Cerebellar nuclear complex (tissue), 1 donor: Measurements from ENCODE around the gene MGAT4A.

Experiments
- DNase-seq, 2 experiments: peaks; one replicate each; lab custom pipeline; 2025; lab: John Stamatoyannopoulos, UW

Gene MGAT4A

DNA sequence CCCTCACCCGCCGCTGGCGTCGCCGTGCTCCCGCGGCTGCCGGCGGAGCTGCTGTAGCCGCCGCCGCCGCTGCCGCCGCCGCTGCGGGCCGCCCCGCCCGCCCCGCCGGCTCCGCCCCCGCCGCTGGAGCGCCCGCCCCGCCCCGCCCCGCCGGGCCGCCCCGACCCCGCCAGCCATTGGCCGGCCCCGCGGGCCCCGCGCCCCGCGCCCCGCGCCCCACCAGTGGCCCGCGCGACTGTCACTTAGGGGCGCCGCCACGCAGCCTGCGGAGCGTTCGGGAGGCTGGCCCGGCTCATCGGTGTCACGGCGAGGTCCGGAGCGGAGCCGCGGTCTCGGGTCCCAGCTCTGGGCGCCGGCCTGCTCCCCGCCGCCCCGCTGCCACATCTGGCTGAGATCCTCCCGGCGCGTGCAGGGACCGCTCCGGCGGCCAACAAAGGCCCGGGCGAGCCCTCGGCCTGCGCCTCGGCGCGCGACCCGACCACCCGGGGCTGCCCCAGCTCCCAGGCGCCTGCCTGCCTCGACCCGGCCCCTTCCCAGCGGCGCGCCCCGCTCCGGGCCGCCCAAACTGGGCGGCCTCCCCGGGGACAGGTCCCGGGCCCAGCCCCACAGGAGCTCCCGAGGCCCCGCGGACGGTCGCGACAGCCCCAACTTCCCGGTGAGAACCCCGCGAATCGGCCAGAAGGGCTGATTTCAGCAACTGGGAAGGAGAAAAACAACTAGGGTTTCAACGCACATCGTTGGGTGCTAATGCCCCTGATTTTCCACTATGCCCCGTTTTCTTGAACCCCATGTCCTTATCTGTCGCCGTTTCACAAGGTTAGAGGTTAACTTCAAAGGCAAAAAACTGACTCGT lies at the start of gene MGAT4A:
Gene MGAT4A (minus strand): TSS at position 92 of the 853 bp plus-strand sequence. CDS start 4,800 bp downstream, outside the sequence.
- no peak for DNase-seq

DNA sequence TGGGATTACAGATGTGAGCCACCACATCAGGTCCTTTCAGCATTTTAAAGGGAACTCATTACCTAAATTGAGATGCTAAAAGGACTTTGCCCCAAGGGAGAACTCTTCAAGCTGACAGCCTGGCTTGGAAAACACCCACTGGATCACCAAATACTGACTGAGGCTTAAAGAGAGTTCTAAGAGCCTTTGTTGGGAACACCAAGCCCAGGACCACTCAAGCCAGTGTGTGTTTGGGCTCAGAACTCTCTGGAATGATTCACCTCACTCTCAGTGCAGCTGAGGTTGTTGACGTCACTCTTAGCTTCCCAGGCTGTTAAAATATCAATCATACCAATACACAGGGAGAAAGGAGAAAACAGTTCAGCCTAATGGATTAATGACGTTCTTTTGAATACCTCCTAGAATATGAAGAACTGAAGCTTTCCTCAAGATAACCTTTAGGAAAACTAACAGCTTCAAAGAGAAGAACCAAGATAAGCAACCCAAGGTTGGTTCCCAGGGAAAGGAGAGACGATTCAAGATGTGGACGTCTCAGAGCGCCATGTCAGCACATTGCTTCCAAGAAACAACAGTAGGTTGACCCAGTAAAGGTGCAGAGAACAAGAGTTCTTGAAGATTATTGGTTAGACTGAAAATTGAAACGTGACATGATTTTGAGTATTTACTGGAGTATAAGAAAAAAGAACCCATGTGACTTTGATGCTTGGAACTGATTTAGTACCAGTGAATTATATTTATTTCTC lies 48.0 kb upstream of the MGAT4A start:
- no peak for DNase-seq

GRCh38 chr2:98778151-98778550 lies 47.2 kb upstream of the MGAT4A start:
- DNase-seq, result no peak

DNA sequence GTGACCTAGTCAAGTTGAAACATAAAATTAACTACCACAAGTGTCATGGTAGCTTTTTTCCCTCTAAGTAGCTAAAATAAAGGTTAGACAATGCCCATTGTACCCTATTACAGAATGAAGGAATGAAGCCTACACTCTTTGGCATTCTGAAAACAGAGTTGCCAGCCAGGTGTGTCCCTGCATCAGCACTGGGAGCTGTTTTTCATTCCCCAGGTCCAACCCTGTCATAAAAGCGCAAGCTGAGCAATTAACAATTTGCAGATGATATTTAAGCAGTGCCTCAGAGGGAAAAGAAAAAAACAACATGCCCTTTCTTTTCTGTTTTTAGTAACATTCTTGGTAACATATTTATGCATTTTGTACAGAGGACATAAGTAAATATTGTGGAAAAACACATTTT lies 46.8 kb upstream of the MGAT4A start:
- DNase-seq, result no peak

DNA sequence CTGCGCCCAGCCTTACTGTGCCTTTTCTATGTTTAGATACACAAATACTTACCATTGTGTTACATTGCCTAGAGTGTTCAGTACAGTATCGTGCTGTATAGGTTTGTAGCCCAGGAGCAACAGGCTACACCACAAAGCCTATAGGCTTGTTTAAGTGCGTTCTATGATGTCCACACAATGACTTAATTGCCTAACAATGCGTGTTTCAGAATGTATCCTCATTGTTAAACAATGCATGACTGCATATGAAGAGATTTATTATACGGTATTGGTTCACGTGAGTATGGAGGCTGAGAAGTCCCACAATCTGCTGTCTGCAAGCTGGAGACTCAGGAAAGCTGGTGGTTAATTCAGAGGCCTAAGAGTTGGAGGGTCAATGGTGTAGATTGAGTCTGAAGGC lies 46.1 kb upstream of the MGAT4A start:
- DNase-seq, result no peak

DNA sequence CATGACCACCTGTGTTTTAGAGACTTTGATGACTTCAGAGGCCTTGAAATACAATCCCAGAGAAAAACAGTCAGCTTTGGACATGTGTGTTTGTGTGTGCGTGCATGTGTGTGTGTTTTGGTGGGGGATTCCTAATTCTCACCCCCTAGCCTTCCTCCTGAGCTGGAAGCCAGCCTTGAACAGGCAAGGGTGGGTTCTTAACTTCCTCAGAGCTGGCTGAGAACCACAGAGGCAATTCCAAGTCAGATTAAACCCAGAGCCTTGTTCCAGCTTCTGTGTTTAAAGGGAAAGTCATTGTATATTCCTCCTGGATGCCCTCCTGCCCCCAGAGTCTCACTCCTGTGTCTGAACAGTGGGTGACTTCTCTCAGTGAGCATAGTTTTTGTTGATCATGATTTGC lies 45.2 kb upstream of the MGAT4A start:
- no peak for DNase-seq

DNA sequence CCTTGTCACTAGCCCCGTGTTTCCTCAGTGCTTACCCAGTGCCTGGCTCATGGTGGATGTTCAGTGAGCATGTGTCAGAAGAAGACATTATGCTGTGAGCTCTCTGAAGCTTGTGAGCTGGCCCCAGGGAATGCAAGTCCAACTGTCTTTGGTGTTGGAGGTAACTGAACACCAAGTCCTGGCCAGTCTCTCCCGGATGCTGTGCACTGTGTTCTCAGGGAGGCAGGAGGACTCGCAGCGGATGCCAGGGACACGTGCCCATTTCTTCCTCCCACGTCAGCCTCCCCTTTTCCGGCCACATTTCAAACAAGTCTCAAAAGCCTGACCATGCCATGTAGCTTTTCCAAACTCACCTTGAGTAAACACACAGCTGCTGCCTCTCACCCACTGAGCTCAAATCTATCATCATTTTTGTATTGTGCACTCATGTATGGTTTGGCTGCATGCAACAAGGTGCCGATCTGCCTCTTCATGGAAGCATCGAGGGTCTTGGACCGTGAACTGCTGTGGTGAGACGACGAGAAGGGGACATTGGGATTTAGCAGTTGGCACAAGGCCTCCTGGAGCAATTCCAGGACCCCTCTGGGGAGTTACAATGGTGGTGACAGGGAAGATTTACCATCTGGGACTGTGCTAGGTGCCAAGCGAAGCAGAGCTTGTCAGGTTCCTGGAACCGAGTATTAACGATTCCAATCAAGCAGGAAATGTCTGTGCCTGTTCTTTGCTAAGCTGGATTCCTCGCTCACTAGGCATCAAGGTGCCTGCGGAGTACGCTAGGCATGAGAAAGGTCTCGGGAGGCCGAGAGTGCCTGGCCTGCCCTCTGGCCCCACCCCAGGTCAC lies 44.4 kb upstream of the MGAT4A start:
- DNase-seq, result peak; percentile 86 to 93

- no peak for DNase-seq
These were observed 43.0 kb upstream of the MGAT4A start for GRCh38 chr2:98773907-98774306.

DNA sequence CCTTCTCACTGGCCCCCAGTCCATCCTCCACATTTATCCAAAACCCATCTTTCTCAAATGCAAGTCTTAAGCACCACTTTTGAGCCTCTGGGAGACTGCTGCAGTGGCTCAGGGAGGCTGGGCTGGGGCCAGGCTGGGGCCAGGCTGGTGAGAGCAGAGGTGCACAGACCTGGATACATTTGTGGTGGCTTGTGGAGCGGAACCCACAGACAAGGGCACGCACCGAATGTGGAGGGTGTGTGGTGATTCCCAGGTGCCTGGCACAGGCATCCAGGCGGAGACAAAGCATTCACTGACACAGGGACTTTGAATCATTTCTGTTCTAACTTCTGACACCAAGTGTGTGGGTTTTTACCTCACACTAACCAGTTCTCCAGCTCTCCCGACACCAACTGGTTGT lies 42.2 kb upstream of the MGAT4A start:
- DNase-seq, result no peak

GRCh38 chr2:98772536-98772935 lies 41.6 kb upstream of the MGAT4A start:
- DNase-seq, result no peak

DNA sequence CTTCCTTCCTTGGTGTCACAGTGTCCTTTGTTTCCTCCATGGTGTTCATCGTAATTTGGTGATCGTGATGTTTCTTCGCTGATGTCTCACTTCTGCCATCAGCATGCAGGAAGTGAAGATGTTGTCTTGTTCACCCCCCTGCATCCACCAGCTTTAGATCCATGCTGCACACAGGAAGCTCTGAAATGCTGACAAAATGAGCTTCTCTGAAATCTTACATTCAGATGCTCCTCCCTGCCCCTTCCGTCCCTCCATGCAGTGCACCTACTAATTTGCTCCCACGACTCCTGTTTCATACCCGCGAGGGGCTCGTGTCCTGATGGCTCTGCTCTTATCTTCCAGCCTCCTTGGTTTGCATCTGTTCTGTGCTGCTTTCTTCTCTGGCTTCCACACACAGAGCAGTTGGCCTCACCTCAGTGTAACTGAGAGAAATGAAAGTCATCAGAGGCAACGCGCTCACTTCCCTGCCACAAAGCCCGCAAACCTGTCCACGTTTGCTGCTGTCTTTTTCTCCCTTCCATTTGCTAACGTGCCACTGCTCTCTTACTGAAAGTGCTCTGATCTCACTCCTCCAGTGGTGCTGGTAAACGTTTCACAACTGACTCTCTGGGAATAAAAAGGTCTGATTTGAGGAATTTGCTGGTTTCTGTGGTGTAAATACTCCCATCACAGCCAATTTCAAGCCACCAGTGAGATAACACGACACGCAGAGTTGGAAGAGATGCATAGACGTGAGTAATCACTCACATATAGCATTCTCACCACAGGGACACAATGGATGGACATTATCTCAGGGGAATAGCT lies 41.0 kb upstream of the MGAT4A start:
- DNase-seq, result peak in 1 of 2 experiments; percentile 16

- no peak for DNase-seq
These were observed 40.3 kb upstream of the MGAT4A start for GRCh38 chr2:98771264-98771663.

- peak in 1 of 2 experiments; percentile 29 for DNase-seq
These were observed 38.9 kb upstream of the MGAT4A start for GRCh38 chr2:98769784-98770183.

- DNase-seq, result peak; percentile 46 to 53
These were observed 38.2 kb upstream of the MGAT4A start for GRCh38 chr2:98769114-98769476.

GRCh38 chr2:98768384-98769113 lies 37.6 kb upstream of the MGAT4A start:
- no peak for DNase-seq

DNA sequence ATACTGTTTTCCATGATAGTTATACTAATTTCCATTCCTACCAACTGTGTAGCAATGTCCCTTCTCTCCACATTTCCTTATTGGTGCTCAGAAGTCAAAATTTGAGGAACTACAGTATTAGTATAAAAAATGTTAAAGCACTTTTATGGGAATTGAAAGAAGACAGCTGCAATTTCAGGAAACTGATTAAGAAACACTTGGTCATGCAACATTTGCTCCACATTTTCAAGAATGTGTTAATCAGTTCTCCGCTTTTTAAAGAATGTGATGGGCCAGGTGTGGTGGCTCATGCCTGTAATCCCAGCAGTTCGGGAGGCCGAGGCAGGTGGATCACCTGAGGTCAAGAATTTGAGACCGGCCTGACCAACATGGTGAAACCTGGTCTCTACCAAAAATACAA lies 33.6 kb upstream of the MGAT4A start:
- no peak for DNase-seq

- DNase-seq, result no peak
These were observed 32.4 kb upstream of the MGAT4A start for GRCh38 chr2:98763209-98763951.

- DNase-seq, result no peak
These were observed 31.0 kb upstream of the MGAT4A start for GRCh38 chr2:98761909-98762308.

DNA sequence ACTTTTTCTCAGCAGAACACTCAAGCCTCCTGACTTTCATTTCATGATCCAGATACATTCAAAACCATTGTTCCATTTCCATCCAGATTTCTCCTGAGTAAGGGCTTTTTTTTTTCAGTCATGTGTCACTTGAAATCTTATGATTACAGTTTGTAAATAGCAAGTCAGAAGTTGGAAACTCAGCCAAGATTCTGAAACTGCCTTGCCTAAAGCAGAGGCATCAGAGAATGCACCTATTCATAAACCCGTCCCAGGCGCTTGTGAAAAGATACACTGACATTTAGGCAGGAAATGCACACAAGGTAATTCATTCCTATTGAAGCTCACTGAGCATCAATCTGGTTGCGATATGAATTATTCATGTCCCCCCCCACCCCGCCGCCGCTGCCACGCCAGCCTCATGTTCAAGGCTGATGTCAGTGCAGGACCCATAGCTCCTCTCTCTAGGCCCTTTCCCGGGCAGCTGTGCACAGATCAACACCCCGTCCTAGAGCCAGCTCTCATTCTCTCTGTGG lies 30.4 kb upstream of the MGAT4A start:
- DNase-seq, result no peak
